ENCODE results near the gene COL8A1. TPM values are rescaled to one million over a fixed set of nuclear protein-coding genes. Genes with fewer than 3 reads are reported as not detected.
A peak's percentile ranks its signal among the peaks of the same experiment; 100 is the strongest.

COL8A1 gene
- total RNA-seq, 3 donors from 2014 or later = 0.11 TPM; not detected in 2

- Mint-ChIP-seq H3K4me1 (ENCODE audit: low read depth) (peaks cover 4% of the 10 kb centered on the region), H3K9me3 (no peaks in the 10 kb centered on the region), H3K27me3 (ENCODE audit: low read depth) (peaks cover 8% of the 10 kb centered on the region), H3K4me3 (no peak overlapping the region), H3K36me3 (ENCODE audit: insufficient read depth) (no peaks in the 10 kb centered on the region)
- no peak for ATAC-seq
- no peak for DNase-seq
These were observed 138.3 kb downstream of the COL8A1 start for GRCh38 chr3:99776516-99777209.

- H3K36me3 Mint-ChIP-seq (ENCODE audit: insufficient read depth) = no peaks in the 10 kb centered on the region
- no peaks in the 10 kb centered on the region for H3K9me3 Mint-ChIP-seq
- no peak for DNase-seq
- H3K4me1 Mint-ChIP-seq (ENCODE audit: low read depth) = peaks cover 4% of the 10 kb centered on the region
- H3K27me3 Mint-ChIP-seq (ENCODE audit: low read depth) = peaks cover 8% of the 10 kb centered on the region
- no peak overlapping the region for H3K4me3 Mint-ChIP-seq
- ATAC-seq = no peak
These were observed 138.8 kb downstream of the COL8A1 start for GRCh38 chr3:99777210-99777549.

GRCh38 chr3:99777708-99778107 is 139.3 kb downstream of the COL8A1 start:
- Mint-ChIP-seq H3K4me1 (ENCODE audit: low read depth) (peaks cover 4% of the 10 kb centered on the region), H3K27me3 (ENCODE audit: low read depth) (peaks cover 8% of the 10 kb centered on the region), H3K4me3 (no peak overlapping the region), H3K9me3 (no peaks in the 10 kb centered on the region), H3K36me3 (ENCODE audit: insufficient read depth) (no peaks in the 10 kb centered on the region)
- DNase-seq (no peak), ATAC-seq (no peak)

- H3K27me3 Mint-ChIP-seq (ENCODE audit: low read depth) = peaks cover 6% of the 10 kb centered on the region
- ATAC-seq (no peak), DNase-seq (no peak)
- H3K4me1 Mint-ChIP-seq (ENCODE audit: low read depth) = peaks cover 4% of the 10 kb centered on the region
- no peak overlapping the region for H3K4me3 Mint-ChIP-seq
- no peaks in the 10 kb centered on the region for H3K9me3 Mint-ChIP-seq
- no peaks in the 10 kb centered on the region for H3K36me3 Mint-ChIP-seq (ENCODE audit: insufficient read depth)
These were observed 142.4 kb downstream of the COL8A1 start for GRCh38 chr3:99780749-99781148.

GRCh38 chr3:99781761-99782160 is 143.4 kb downstream of the COL8A1 start:
- no peak for DNase-seq

GRCh38 chr3:99783011-99783573 is 144.7 kb downstream of the COL8A1 start:
- H3K36me3 Mint-ChIP-seq (ENCODE audit: insufficient read depth) = no peaks in the 10 kb centered on the region
- H3K27me3 Mint-ChIP-seq (ENCODE audit: low read depth) = peaks cover 3% of the 10 kb centered on the region
- ATAC-seq (no peak), DNase-seq (no peak)
- peaks cover 4% of the 10 kb centered on the region for H3K4me1 Mint-ChIP-seq (ENCODE audit: low read depth)
- H3K4me3 Mint-ChIP-seq = no peak overlapping the region
- H3K9me3 Mint-ChIP-seq = no peaks in the 10 kb centered on the region

More at GRCh38 chr3:99781761-99782160, 143.4 kb downstream of the COL8A1 start:
- Mint-ChIP-seq H3K9me3 (no peaks in the 10 kb centered on the region), H3K4me3 (no peak overlapping the region), H3K27me3 (ENCODE audit: low read depth) (peaks cover 6% of the 10 kb centered on the region), H3K36me3 (ENCODE audit: insufficient read depth) (no peaks in the 10 kb centered on the region), H3K4me1 (ENCODE audit: low read depth) (peaks cover 4% of the 10 kb centered on the region)
- no peak for ATAC-seq

- DNase-seq = no peak
- no peak overlapping the region for H3K4me3 Mint-ChIP-seq
These were observed 150.8 kb downstream of the COL8A1 start for GRCh38 chr3:99789011-99789721.

GRCh38 chr3:99794485-99794884 is 156.1 kb downstream of the COL8A1 start:
- ATAC-seq (no peak), DNase-seq (no peak)
- Mint-ChIP-seq H3K4me1 (ENCODE audit: low read depth) (no peaks in the 10 kb centered on the region), H3K9me3 (no peaks in the 10 kb centered on the region), H3K27me3 (ENCODE audit: low read depth) (peaks cover 6% of the 10 kb centered on the region), H3K36me3 (ENCODE audit: insufficient read depth) (no peaks in the 10 kb centered on the region), H3K4me3 (no peak overlapping the region)

More at GRCh38 chr3:99789011-99789721, 150.8 kb downstream of the COL8A1 start:
- H3K36me3 Mint-ChIP-seq (ENCODE audit: insufficient read depth) = no peaks in the 10 kb centered on the region
- no peaks in the 10 kb centered on the region for H3K4me1 Mint-ChIP-seq (ENCODE audit: low read depth)
- H3K9me3 Mint-ChIP-seq = no peaks in the 10 kb centered on the region
- H3K27me3 Mint-ChIP-seq (ENCODE audit: low read depth) = peaks cover 4% of the 10 kb centered on the region
- ATAC-seq = peak; percentile 73 to 77

- no peak for ATAC-seq
- Mint-ChIP-seq H3K4me1 (ENCODE audit: low read depth) (no peaks in the 10 kb centered on the region), H3K9me3 (no peaks in the 10 kb centered on the region), H3K27me3 (ENCODE audit: low read depth) (peaks cover 5% of the 10 kb centered on the region), H3K4me3 (no peak overlapping the region), H3K36me3 (ENCODE audit: insufficient read depth) (no peaks in the 10 kb centered on the region)
- DNase-seq = no peak
These were observed 157.2 kb downstream of the COL8A1 start for GRCh38 chr3:99795573-99795972.

GRCh38 chr3:99799422-99799821 is 161.0 kb downstream of the COL8A1 start:
- Mint-ChIP-seq H3K36me3 (ENCODE audit: insufficient read depth) (peaks cover 4% of the 10 kb centered on the region), H3K4me1 (ENCODE audit: low read depth) (no peaks in the 10 kb centered on the region), H3K4me3 (no peak overlapping the region), H3K27me3 (ENCODE audit: low read depth) (peaks cover 3% of the 10 kb centered on the region), H3K9me3 (peaks cover 4% of the 10 kb centered on the region)
- ATAC-seq (no peak), DNase-seq (no peak)

GRCh38 chr3:99803297-99803696 is 164.9 kb downstream of the COL8A1 start:
- Mint-ChIP-seq H3K27me3 (ENCODE audit: low read depth) (peaks cover 3% of the 10 kb centered on the region), H3K4me1 (ENCODE audit: low read depth) (no peaks in the 10 kb centered on the region), H3K9me3 (peaks cover 10% of the 10 kb centered on the region), H3K4me3 (no peak overlapping the region), H3K36me3 (ENCODE audit: insufficient read depth) (peaks cover 10% of the 10 kb centered on the region)
- no peak for ATAC-seq
- DNase-seq = no peak

GRCh38 chr3:99805160-99805559 is 166.8 kb downstream of the COL8A1 start:
- no peaks in the 10 kb centered on the region for H3K4me1 Mint-ChIP-seq (ENCODE audit: low read depth)
- H3K27me3 Mint-ChIP-seq (ENCODE audit: low read depth) = no peaks in the 10 kb centered on the region
- peaks cover 10% of the 10 kb centered on the region for H3K9me3 Mint-ChIP-seq
- no peak for ATAC-seq
- no peak for DNase-seq
- no peak overlapping the region for H3K4me3 Mint-ChIP-seq
- H3K36me3 Mint-ChIP-seq (ENCODE audit: insufficient read depth) = peaks cover 10% of the 10 kb centered on the region

- DNase-seq (peak; percentile 23), ATAC-seq (peak in 1 of 2 donors; percentile 28)
- Mint-ChIP-seq H3K27me3 (ENCODE audit: low read depth) (no peaks in the 10 kb centered on the region), H3K36me3 (ENCODE audit: insufficient read depth) (peaks cover 7% of the 10 kb centered on the region), H3K9me3 (peaks cover 6% of the 10 kb centered on the region), H3K4me1 (ENCODE audit: low read depth) (no peaks in the 10 kb centered on the region), H3K4me3 (no peak overlapping the region)
These were observed 169.9 kb downstream of the COL8A1 start for GRCh38 chr3:99808163-99808794.

GRCh38 chr3:99809565-99809964 is 171.2 kb downstream of the COL8A1 start:
- peaks cover 5% of the 10 kb centered on the region for H3K36me3 Mint-ChIP-seq (ENCODE audit: insufficient read depth)
- no peak for ATAC-seq
- H3K9me3 Mint-ChIP-seq = peaks cover 6% of the 10 kb centered on the region
- no peak for DNase-seq
- H3K4me1 Mint-ChIP-seq (ENCODE audit: low read depth) = no peaks in the 10 kb centered on the region
- no peaks in the 10 kb centered on the region for H3K27me3 Mint-ChIP-seq (ENCODE audit: low read depth)
- no peak overlapping the region for H3K4me3 Mint-ChIP-seq

Measured in activated T-cell treated with anti-CD3 and anti-CD28 coated beads, Interleukin-2, amount 50 U/mL, for 4 hours (primary cell).